ENCODE results near the gene TJP3. TPM values are rescaled to one million over a fixed set of nuclear protein-coding genes. Genes with fewer than 3 reads are reported as not detected.

The TJP3 gene
- total RNA-seq, 1 experiment from 2014 or later: not detected

DNA sequence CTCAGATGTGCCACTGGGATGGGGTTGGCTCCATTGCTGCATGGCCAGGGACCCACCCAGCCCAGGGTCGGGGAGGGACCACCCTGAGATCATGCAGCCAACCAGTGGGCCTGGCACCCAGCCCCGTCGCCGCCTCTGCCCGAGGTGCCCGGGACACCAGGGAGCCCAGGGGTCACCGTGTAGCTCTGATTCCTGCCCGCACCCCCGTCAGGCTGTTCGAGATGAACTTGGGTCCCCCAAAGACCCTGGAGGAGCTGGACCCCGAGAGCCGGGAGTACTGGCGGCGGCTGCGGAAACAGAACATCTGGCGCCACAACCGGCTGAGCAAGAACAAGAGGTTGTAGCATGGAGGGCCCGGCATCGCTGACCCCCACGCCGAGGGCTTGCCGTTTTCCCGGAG, 58.9 kb downstream of the TJP3 start:
- DNase-seq (ENCODE audit: low read depth): no peak

DNA sequence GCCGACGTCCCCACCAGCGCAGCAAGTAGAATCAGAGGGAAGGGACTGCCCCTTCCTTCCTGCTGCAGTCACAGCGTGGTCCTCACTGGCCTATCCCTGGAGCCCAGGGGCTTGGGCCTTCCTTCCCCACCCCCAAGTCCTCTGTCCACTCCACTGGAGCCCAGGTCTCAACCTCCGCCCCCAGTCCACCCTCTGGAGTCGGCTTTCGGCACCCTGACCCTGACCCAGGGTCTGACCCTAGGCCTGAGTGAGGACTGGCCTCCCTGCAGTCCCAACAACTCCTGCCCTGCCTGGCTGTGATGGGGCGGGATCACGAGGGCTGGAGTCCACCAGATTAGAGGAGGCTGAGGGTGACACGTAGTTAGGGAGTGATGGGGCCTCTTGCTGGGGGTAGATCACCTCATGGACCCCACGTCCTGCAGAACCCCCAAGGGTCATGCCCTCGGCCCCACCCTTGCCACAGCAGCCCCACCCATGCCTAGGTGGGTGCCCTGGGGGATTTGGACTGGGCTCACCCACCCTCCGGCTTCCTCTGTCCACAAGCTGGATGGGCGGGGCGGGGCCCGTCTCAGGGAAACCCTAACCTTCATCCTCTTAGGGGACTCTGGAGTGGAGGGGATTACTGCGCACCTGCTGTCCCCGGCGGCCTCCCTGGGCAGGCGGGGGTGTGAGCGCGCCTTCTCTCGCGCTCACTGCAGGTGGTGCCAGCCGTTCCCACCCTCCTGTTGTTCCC, 60.0 kb downstream of the TJP3 start:
- DNase-seq (ENCODE audit: low read depth): no peak

DNA sequence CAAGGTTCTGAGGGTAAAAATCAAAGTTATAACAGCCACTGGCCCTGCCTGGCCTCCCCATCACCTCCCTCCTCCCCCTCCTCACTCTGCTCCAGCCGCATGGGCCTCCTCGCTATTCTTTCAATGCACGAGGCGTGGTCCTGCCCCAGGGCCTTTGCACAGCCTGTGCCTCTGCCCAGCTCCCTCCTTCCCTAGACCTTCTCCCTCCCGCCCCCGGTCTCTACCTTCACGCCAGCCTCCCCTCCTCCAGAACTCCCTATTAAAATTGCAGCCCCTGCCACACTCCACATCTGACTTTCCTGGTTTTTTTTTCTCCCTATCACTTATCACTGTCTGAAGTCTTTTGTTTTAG, 60.5 kb downstream of the TJP3 start:
- no peak for DNase-seq (ENCODE audit: low read depth)

DNA sequence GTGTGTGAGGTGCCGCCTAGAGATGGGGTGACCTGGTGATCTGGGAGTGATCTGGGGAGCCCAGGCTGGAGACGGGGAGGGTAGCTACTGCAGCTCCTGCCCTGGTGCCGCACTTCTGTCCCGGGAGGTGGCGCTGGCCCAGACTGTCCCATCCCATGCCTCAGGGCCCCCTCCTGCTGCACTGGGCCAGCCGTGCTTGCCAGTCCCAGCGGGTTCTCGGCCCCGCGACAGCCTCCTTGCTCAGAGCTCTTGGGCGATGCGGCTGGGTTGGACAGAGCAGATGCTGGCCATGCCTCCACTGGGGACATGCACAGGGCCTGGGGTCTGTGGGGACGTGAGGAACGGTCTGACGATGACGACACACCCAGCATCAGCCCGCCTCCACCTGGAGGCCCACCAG, 61.3 kb downstream of the TJP3 start:
- DNase-seq (ENCODE audit: low read depth): no peak

DNA sequence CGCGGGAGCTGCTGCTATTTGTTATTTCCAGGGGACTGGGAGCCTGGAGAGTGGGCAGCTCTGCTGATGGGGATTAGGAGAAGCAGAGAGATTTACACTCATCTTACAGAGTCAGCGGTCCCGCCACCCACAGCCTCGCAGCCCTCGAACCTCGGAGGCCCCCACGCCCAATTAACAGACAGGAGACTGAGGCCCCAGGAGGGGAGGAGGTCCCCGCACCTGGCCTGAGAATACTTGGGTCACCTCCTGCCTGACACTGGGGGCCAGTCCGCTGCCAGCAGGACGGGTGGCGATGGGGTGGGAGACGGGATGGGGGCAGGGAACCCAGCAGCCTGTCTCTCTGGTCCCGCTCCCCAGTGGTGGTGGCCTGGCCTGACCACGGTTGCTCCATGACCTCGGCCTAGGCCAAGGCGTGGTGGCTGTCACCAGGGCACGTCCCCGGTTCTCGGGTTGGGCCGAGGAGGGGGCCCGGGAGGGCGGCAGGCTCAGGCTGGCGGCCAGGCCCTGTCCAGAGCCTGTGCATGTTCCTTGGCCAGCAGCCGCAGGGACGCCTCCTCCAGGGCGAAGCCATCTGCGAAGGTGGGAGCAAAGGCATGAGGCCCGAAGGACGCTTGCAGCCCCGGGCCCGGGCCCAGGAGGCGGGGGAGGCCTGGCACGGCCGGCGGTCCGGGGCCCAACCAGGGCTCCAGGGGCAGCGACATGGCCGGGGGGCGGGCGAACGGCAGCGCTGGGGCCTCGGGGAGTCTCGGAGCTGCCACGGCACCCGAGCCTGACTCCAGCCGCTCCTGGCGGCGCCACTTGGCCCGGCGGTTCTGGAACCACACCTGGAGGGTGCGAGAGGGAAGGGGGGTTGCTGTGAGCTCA, 62.2 kb downstream of the TJP3 start:
- no peak for DNase-seq (ENCODE audit: low read depth)

DNA sequence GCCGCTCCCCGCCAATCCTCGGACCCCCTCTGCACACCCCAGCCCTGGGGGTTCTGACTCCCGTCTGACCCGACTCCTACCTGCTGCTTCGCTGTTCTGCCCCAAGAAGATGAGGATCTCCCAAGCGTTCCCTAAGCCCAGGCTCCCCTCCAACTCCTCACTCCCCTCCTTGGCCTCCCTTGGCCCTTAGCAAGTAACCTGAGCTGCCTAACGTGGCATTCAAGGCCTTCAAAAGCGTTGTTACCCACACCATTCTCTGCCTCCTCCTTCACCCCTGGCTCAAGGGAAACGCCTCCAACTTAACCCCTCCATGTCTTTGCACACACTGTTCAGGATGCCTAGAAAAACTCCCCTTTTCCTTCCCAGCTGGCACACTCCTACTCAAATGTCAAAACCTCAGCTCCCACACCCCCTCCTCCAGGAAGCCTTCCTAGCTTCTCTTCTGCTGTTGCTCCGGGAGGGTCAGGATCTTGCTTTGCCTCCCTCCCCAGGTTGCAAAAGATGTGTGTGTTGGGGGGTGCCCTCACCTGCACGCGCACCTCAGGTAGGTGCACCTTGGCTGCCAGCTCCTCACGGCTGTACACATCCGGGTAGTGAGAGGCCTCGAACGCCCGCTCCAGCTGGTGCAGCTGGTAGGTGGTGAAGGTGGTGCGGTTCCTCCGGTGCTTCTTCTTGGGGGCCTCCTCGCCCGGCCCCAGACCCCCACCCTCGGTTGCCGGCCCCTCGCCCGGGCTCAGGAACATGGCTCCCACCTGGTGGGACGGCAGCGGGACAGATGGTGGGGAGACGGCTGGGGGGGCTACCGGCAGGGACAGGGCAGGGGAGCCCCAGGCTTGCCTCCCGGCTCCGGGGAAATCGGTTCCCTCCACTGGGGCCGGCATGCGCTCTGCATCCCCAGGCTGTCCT, 63.1 kb downstream of the TJP3 start:
- DNase-seq (ENCODE audit: low read depth): no peak

DNA sequence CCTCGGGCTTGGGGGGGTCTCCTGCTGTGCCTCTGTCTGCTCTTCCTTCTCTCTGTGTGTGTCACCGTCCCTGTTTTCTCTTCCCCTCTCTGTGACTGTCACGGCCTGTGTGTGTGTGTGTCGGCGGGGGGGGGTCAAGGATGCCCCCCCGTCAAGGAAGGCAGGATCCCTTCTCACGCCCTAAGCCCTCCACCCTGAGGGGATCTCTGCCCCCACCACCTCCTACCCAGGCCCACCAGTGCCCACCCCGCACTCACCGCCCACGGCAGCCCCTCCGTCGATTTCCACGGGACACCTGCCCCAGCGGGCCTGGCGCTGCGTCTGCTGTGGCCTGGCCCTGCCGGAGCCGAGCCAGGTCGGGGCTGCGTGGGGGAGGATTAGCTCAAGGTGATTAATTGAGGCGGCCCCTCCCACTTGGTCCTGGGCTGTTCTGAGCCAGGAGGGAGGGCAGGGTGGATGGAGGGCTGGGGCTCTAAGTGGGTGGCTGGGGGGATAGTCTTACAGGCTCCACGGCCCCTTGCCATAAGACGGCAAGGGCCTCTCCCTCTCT, 63.8 kb downstream of the TJP3 start, which contains the start of gene RAX2:
Gene RAX2, minus strand, starts transcription at position 323 of the 550 bp plus-strand sequence. CDS start 486 bp downstream, outside the sequence.
- DNase-seq (ENCODE audit: low read depth): no peak

DNA sequence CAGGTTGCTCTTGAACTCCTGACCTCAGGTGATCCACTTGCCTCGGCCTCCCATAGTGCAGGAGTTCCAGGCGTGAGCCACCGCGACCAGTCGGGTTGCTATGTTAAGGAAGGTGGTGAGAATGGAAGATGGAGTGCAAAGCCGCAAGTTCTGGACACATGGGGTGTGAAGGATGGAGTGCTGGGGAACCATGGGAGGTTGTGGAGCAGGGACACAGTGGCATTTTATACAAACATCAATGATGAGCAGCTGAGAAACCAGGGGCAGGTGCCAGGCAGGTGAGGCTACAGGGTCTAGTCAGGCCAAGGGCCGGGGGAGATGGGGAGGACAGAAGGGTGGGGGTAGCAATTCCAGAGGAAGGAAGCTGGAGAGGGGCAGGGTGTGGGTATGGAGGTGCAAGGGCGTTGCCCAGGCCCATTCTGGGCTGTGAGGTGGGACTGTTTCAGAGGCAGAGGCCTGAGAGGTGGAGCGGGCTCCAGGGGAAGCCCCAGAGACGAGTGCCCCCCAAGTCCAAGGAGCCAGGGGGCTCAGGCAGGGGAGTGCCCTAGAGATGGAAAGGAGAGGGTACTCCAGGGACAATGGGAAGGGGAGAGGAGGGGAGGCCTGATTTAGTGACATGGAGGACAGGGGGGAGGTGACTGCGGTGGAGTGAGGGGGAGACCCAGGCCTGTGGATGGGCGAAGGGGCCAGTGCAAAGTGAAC, 65.8 kb downstream of the TJP3 start:
- no peak for DNase-seq (ENCODE audit: low read depth)

DNA sequence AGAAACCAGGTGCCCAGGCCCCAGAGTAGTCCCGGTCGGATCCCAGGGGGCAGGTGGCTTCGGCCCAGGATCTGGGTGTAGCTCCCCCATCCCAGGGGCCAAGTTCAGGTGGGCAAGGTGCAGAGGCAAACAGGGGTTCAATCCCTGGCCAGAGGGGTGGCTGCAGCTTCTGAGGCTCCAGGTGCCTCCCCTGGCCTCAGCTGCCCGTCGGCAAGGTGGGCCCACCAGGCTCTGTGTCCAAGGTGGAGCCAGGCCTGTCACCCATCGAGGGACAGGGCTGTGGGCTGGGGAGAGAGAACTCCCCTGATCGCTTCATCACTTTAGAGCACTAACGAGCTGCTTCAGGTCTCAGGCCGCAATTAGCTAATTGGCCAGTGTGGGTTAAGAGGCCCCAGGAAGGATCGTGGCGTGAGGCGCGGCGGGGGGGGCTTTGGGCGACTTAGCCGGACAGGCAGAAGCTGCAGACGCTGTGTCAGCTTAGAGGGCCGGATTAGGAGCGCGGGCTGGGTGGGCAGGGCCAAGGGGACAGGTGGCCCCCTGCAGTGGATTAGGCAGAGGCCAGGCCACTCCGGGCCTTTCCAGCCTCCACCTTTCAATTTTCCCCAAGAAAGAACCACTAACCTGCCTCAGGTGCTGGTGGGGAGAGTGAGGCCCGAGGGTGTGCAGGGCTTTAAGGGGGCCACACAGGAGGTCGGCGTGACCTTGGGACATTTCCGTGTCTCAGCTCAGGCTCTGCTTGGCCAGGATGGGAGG, 66.6 kb downstream of the TJP3 start:
- no peak for DNase-seq (ENCODE audit: low read depth)

DNA sequence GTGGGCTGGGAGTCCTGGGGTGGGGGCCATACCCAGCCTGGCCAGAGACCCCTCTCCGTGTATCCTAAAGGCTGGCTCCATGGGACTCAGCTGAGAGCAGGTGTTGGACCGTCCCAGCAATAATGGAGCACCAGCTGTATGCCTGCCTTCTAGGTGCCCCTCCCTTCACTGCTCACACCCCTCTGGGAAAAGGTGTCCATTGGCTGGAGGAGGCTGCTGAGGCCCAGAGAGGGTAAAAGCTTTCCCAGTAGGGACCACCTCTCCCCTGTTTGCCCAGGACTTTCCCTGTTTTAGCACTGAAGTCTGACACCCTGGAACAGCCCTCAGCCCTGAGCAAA, 67.2 kb downstream of the TJP3 start:
- DNase-seq (ENCODE audit: low read depth): no peak

DNA sequence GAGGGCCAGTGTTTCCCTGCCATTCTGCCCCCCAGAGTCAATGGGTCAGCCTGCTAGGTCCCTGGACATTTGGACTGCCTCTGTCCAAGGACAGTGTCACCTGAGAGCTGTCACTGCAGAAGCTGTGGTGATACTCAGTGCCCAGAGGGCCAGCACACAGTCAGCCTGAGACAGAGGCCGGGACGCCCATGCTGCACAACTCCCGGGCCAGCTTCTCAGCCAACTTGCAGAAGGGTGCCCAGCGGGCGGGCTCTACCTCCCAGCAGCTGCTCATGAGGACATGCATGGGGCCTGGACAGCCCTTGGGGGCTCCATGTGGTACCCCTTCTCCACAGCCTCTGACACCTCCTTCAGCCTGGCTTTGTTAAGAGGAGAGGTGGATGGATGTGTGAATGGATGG, 67.6 kb downstream of the TJP3 start:
- no peak for DNase-seq (ENCODE audit: low read depth)

DNA sequence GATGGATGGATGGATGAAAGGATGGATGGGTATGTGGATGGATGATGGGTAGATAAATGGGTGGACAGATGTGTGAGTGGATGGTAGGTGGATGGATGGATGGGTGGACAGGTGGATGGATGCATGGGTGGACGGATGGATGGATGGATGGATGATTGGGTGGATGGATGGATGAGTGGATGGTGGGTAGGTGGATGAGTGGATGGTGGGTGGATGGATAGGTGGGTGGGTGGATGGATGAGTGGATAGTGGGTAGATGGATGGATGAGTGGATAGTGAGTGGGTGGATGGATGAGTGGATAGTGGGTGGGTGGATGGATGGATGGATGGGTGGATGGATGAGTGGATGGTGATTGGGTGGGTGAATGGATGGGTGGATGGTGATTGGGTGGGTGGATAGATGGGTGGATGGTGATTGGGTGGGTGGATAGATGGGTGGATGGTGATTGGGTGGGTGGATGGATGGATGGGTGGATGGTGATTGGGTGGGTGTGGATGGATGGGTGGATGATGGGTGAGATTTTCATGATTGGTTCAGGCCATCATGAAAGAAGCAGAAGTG, 68.4 kb downstream of the TJP3 start:
- DNase-seq (ENCODE audit: low read depth): no peak

DNA sequence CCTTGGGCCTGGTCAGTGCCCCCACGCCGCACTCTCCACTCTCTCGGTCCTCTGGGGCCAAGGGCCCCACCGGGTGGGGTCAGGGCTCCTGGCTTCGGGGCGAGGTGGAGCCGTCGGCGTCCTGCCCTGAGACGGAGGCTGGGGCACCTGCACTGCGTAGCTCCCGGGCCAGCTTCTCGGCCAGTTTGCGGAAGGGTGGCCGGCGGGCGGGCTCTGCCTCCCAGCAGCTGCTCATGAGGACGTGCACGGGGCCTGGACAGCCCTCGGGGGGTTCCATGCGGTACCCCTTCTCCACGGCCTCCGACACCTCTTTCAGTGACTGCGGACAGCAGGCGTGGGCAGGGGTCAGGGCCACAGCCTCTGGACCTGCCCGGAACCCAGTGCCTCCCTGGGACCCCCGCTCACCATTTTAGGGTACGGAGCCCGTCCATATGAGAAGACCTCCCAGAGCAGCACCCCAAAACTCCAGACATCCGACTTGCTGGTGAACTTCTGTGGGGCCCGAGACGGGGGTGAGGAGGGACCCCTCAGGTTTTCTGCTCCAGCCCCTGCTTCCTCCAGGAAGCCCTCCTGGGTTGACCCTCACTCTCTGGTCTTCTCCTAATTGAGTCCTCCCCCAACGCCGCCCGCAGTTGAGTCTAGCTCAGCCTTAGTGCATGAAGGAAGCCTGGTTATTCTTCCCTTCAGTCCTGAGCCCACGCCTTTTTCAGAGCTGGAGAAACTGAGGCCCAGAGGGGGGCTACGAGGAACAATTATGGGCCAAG, 70.1 kb downstream of the TJP3 start:
- DNase-seq (ENCODE audit: low read depth): no peak

DNA sequence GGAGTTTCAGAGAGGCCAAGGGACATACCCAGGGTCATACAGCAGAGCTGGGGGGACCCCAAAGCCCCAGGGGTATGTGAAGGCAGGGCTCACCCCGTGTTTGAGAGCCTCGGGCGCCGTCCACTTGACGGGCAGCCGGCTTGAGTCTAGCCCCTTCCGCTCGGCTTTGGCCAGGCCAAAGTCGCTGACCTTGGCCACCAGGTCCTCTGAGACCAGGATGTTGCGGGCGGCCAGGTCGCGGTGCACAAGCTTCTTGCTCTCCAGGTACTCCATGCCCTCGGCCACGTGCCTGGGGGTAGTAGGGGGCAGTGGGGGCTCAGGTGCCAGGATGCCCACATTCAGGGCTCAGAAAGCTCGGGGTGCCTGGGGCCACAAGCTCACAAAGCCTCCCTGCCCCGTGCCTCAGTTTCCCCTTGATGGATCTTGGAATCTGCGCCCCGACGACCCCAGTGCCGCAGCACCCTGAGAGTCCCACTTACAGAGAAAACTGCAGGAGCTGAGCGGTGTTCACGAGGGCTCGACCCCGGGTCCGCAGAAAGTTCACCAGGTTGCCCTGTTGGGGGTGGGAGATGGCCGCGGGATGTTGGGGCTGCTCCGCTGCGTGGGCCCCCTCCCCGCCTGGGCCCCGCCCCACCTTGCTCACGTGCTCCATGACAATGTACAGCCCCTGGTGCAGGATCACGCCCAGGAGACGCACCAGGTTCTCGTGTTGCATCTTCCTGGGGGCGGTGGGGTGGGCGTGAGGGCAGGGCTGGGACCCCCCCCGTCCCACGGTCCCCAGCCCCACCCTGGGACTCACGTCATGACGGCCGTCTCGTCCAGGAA, 70.9 kb downstream of the TJP3 start:
- no peak for DNase-seq (ENCODE audit: low read depth)

DNA sequence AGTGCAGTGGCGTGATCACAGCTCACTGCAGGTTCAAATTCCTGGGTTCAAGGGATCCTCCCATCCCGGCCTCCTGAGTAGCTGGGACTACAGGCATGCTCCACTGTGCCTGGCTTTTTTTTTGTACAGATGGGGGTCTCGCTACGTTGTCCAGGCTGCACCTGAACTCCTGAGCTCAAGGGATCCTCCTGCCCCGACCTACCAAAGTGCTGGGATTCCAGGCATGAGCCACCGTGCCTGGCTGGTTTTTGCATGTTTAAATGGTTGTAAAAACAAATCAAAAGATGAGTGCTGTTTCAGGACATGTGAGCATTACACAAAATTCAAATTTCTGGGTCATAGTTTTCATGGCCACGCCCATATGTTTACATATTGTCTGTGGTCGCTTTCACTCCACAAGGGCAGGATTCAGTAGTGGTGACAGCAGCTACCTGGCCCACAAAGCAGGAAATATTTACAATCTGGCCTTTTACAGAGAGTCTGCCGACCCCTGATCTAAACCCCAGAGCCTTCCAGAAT, 72.7 kb downstream of the TJP3 start:
- DNase-seq (ENCODE audit: low read depth): no peak

DNA sequence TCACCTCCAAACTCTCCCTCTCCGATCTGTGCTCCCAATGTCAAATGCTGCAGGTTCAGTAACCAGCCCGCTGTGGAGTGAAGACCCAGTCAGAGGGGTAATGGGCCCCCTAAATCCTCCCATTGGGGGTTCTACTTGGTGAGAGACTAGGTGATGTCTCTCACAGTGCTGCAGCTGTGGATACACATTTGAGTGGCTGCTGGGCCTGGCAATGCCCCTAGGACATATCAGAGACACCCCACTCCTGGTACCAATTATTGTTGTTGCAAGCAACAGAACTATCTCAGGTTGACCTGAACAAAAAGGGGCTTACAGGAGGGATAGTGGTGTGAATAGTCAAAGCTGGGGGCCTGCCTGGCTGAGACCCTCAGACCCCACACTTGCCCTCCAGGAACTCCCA, 73.4 kb downstream of the TJP3 start:
- no peak for DNase-seq (ENCODE audit: low read depth)

DNA sequence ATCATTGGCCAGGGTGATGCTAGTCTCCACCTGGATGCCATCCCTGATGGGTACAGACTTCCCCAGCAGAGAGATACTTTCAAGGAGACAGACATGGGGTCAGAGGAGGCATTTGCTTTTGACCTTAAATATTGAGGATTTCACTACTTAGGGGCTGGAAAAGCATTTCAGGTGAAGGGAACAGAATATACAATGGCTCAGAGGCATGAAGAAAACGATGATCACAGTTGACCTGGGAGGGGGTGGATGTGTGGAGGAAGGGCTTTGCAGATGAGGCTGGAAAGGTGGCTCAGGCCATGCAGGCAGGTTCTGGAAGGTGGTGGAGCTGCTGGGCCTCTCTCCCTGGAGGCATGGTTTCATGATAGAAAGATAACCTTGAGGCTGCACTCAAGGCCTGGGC, 74.1 kb downstream of the TJP3 start:
- DNase-seq (ENCODE audit: low read depth): no peak

DNA sequence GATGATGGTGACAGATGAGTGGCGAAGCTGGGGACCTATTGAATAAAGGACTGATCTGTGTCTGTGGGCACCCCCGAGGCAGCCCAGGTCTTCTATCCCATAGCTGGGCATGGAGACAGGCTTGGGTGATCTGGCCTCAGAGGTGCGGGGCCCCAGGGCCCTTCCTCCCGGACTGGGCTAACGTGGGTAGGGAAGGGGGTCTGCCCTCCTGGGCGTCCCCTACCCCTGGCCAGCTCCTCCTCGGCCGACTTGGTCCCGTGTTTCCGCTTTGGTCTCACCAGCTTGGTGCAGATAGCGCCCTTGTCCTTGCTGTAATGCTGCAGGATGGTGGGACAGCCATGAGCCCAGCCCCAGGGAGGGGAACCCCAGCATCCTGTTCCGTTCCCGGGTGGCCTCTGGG, 74.7 kb downstream of the TJP3 start:
- DNase-seq (ENCODE audit: low read depth): no peak
